HG02840 (cell line): Measurements from ENCODE around the gene RNASET2.
"Not testable (repeated sequence)": the region's sequence is repeated elsewhere in the genome, so short reads cannot be mapped to it uniquely, and the experiment has no call there.

ENCODE experiments used
- ATAC-seq: cut with Tn5 transposase; IDR thresholded peaks from one replicate; pipeline ENCODE4 v1.9.1; 2021; ENCODE audit warnings: mild to moderate bottlenecking, moderate library complexity, moderate number of reproducible peaks; ENCODE audit not compliant: unreplicated experiment, low FRiP score

RNASET2 gene

DNA sequence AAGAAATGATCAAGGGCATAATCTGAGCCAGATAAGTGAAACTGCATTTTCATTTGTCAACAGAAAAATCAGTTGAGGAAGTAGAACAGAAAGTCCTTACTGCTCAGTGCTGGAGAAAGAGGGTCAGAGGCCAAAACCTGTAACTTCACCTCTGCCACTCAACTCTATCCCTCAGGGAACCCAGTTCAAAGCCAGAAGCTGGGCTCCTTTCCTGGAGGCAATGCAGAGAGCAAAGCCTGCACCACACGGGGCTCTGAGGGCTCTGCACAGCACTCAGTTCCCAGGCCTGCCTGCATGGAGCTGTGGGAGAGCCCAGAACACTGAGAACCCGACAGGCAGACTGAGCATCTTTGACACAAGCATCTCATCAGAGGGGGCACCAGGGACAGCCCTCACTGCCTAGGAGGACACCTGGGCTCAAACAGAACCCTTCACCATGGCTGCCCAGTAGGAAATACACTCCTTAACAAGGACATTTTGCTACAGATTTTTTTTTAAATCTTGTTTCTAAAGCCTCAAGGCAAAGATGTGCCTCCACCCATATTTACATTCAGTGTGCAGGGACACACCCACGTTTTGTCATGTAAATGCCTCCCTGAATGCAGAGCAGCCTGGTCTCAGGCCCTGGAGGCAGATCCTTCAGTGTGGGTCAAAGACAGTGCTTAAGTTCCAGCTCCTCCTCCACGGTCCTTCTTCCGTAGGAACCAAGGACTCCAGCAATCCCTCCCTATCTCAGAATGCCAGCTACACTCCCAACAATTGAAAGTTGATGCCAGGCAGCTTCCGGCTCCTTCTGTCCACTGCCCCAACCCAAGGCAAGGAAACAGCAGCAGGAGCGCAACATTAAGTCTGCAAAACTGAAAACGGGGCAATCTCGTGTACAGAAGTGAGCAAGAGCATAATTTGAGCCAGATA is 6.6 kb downstream of the RNASET2 start:
- ATAC-seq: peak; percentile 0

- not testable (repeated sequence) for ATAC-seq
Observed at GRCh38 chr6:166948724-166949123, 7.6 kb downstream of the RNASET2 start.

DNA sequence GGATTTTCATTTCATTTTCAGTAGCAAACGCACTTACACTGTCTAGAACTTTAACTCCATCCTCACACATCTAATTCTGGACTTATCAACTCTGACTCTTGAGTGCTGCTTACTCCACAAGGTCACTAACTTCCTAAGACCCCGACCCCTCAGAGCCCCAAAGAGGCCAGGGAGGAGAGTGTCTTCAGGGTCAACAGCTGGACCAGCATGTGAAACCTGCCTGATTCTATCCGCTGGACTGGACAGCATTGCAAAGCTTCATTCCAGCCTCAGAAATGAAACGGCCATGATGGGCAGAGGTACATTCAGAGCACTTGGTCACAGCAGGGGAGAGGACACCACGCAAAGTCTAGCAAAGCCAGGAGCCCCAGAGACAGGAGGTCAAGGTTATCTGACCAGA is 9.1 kb downstream of the RNASET2 start:
- no peak for ATAC-seq

GRCh38 chr6:166946125-166946524 is 10.2 kb downstream of the RNASET2 start:
- ATAC-seq: no peak

- ATAC-seq: no peak
Observed at GRCh38 chr6:166944666-166945256, 11.6 kb downstream of the RNASET2 start.

- no peak for ATAC-seq
Observed at GRCh38 chr6:166942393-166943168, 13.8 kb downstream of the RNASET2 start.

DNA sequence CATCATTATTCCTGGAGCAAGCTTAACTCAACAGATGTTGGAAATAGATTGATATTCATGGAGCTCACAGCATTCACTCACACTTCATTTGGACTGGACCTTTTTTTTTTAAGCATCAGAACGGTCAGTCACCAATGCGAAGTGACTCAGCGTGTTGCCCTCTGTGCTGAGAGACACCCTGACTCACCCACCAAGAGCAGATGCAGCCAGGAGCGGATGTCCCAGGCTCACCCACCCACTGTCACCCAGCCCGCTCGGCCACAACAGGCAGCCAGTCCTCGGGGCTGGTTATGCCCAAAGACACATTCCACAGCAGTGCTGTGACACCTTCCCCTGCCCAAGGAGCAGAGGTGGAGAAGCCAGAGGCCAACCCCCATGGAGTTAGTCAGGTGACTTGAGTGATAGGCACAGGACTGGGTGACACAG is 15.7 kb downstream of the RNASET2 start:
- no peak for ATAC-seq

DNA sequence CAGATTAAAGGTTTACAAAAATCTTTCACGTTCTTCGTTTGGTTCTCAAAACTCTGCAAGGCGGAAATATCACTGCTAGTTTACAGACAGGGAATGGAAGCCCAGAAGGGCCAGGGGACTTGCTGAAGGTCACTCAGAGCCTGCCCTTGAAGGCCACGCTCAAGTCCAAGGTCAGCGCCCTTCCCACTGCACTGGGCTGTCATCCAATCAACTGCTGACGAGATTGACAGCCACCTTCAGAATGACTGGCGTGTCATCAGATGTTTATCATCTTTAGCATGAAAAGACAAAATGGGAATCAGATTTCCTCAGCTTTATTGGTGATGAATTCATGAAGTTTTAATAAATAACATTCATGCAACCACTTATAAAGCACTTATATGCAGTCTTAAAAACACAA is 16.5 kb downstream of the RNASET2 start:
- no peak for ATAC-seq

GRCh38 chr6:166939345-166939744 is 17.0 kb downstream of the RNASET2 start:
- no peak for ATAC-seq

DNA sequence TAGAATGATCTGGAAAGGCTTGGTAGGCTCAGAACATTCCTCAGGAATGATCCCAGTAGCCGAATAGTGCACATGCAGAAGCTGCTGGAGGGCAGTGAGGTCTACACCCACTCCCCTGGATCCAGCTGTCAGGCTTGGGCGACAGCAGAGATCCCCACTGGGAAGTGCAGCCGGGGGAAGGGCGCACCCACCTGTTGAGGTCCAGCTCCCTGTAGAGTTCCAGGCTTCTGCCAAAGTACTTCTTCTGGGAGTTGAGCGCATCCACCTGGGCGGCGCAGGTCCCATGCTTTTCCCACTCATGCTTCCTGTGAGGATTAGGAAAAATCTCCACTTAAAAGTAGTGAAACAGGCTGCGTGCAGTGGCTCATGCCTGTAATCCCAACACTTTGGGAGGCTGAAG is 17.6 kb downstream of the RNASET2 start:
- no peak for ATAC-seq

- ATAC-seq: no peak
Observed at GRCh38 chr6:166938150-166938549, 18.2 kb downstream of the RNASET2 start.

GRCh38 chr6:166937746-166938145 is 18.6 kb downstream of the RNASET2 start:
- ATAC-seq: no peak

DNA sequence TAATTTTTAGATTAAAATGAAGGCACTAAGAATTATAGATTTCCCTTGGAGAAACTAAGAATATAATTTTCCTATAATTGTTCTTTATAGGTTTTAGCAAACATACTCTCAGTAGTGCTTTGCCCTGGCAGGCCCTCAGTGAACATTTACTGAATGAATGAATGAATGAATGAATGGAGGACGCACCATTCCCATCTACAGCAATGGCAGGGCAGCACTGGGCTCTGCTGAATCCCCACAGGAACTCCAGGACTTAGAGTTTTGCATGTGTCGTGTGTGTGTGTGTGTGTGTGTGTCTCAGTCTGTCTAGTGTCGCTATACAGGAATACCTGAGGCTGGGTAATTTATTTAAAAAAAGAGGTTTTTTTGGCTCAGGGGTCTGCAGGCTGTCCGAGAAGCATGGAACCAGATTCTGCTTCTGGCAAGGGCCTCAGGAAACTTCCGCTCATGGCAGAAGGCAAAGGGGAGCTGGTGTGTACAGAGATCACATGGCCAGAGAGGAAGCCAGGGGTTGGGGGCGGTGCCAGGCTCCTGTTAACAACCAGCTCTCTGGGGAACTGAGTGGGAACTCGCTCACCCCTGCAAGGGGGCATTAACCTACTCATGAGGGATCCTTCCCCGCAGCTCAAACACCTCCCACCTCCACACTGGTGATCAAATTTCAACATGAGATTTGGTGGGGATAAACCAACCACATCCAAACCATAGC is 20.1 kb downstream of the RNASET2 start:
- no peak for ATAC-seq

- no peak for ATAC-seq
Observed at GRCh38 chr6:166935353-166935752, 21.0 kb downstream of the RNASET2 start.

GRCh38 chr6:166934174-166934573 is 22.2 kb downstream of the RNASET2 start:
- ATAC-seq: no peak

DNA sequence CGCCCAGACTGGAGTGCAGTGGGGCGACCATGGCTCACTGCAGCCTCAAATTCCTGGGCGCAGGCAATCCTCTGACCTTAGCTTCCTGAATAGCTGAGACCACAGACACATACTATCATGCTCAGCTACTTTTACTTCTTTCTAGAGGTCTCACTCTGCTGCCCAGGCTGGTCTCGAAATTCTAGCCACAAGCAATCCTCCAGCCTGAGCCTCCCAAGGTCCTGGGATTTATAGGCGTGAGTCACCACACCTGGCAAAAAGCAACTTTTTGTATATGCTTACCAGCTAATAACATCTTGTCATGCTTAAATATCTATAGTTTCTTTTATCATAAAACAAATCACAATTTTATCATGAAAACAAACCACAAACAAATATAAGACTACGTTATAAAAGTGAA is 23.0 kb downstream of the RNASET2 start:
- no peak for ATAC-seq

DNA sequence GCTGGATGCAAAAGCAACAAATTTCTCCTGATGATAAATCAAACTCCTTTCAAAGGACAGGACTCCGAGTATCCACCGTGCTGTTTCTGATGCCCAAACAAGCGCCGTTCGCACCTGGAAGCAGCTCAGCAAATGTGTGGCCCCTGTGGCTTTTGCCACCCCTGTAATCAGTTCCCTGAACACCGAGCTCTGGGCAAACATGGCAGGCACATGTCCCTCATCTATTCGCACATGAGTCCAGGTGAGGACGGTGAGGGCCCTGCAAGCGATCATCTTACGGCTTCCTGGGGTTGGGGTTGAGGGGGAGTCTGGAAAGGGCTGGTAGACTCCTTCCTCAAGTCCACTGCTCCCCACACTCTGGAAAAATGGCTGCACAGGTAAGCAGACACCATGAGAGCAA is 23.7 kb downstream of the RNASET2 start:
- no peak for ATAC-seq

DNA sequence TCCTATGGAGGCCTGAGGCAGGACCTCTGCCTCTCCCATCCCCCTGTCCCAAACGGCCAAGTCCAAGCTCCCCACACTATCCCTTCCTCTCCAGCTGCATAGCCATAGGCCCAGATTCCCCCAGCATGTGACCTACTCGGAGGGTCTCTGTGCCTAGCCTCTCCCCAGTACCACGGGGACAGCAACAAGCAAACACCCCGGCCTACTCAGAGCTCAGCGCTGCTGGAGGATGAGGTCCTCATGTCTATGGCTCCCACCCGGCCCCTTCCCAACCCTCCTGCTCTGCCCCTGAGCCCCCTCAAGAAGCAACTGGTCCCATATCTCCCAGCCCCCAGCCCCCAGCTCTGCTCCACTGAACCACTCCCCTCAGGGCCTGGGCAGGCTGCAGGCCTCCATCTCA is 24.2 kb downstream of the RNASET2 start:
- ATAC-seq: no peak

GRCh38 chr6:166931426-166931970 is 24.9 kb downstream of the RNASET2 start:
- no peak for ATAC-seq

DNA sequence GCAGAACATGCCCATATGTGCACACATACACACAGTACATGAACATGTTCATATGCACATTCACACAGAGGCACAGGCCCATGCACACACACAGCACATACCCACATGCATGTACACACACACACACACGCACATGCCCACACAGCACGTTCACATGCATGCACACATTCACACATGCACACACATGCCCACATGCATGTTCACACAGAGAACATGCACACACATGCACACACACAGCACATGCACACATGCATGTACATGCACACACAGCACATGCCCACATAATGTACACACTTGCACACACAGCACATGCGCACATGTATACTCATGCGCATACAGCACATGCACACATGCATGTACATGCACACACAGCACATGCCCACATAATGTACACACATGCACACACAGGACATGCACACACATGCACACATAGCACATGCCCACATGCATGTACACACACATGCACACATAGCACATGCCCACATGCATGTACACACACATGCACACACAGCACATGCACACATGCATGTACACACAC is 25.9 kb downstream of the RNASET2 start:
- no peak for ATAC-seq
